ENCODE results near the gene TBC1D22A. TPM values are rescaled to one million over a fixed set of nuclear protein-coding genes. Genes with fewer than 3 reads are reported as not detected.
A peak's percentile ranks its signal among the peaks of the same experiment; 100 is the strongest.

Gene TBC1D22A
- total RNA-seq, 1 donor from 2014 or later = 23.2 TPM

DNA sequence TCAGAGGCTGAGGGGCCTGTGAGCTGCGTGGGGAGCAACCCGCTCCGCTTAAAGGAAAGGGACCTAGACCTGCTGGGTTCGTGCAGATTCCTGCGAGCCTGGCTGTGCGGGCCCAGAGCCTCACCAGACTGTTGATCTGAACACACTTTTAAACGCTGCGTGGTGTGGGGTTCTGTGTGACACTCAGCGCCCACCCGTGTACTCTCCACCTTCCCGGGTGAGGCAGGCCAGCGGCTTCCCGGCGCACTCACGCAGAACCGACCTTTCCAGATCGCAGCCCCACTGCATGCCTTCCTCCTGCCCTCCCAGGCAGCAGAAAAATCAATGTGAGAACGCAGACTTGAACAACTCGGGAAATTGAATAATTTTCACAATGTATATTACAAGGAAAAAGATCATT lies 388.6 kb downstream of the TBC1D22A start:
- Mint-ChIP-seq H3K4me3 (ENCODE audit: low read depth) (no peak overlapping the region), H3K36me3 (ENCODE audit: insufficient read depth) (no peaks in the 10 kb centered on the region), H3K9me3 (ENCODE audit: low read depth) (no peaks in the 10 kb centered on the region), H3K27me3 (peaks cover 5% of the 10 kb centered on the region), H3K4me1 (ENCODE audit: low read depth) (no peaks in the 10 kb centered on the region), H3K27ac (no peak overlapping the region)
- no peak for DNase-seq (ENCODE audit: low spot score, unreplicated experiment)
- TF ChIP-seq, protein P1, sequence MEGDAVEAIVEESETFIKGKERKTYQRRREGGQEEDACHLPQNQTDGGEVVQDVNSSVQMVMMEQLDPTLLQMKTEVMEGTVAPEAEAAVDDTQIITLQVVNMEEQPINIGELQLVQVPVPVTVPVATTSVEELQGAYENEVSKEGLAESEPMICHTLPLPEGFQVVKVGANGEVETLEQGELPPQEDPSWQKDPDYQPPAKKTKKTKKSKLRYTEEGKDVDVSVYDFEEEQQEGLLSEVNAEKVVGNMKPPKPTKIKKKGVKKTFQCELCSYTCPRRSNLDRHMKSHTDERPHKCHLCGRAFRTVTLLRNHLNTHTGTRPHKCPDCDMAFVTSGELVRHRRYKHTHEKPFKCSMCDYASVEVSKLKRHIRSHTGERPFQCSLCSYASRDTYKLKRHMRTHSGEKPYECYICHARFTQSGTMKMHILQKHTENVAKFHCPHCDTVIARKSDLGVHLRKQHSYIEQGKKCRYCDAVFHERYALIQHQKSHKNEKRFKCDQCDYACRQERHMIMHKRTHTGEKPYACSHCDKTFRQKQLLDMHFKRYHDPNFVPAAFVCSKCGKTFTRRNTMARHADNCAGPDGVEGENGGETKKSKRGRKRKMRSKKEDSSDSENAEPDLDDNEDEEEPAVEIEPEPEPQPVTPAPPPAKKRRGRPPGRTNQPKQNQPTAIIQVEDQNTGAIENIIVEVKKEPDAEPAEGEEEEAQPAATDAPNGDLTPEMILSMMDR (IDR thresholded peaks at IDR 0.05; ENCODE audit: unreplicated experiment) = no peak

DNA sequence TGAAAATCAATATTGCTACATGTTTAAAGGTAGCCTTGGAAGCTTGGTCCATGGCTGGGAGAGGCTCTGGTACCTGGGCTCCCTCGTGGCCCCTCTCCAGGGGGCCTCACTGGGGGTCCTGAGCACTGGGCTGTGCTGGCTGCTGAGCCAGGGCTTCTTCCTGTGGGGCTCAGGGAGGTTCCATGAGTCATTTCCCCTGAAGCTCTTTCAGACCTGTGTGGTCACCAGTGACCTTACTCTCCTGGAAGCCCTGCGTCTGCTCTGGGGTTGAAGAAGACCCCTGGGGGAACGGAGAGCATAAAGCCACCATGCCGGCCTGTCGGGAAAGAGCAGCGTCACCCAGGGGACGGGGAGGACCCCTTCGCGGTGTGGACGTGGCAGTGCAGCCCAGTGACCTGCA lies 389.0 kb downstream of the TBC1D22A start:
- Mint-ChIP-seq H3K4me3 (ENCODE audit: low read depth) (no peak overlapping the region), H3K36me3 (ENCODE audit: insufficient read depth) (no peaks in the 10 kb centered on the region), H3K27ac (no peak overlapping the region), H3K9me3 (ENCODE audit: low read depth) (no peaks in the 10 kb centered on the region), H3K4me1 (ENCODE audit: low read depth) (no peaks in the 10 kb centered on the region), H3K27me3 (peaks cover 2% of the 10 kb centered on the region)
- no peak for DNase-seq (ENCODE audit: low spot score, unreplicated experiment)
- TF ChIP-seq, protein P1 (IDR thresholded peaks at IDR 0.05; ENCODE audit: unreplicated experiment) = no peak

DNA sequence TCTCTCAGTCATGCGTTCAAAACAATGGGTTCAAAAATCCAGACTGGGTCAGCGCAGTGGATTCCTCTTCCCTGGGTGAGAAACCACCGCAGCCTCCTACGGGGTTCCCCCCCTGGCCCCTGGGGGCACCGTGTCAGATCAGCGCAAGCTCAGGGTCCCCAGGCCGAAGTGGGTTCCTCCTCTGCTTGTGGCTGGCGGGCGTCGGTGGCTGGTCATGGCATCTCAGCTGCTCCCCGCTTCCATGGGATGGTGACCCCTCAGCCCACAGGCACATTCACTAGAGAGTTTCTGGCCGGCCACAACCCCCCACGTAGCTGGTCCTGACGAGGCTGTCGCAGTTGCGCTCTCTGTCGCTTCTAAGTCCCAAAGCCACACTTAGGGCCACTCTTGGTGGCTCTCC lies 389.8 kb downstream of the TBC1D22A start:
- H3K36me3 Mint-ChIP-seq (ENCODE audit: insufficient read depth) = no peaks in the 10 kb centered on the region
- no peaks in the 10 kb centered on the region for H3K4me1 Mint-ChIP-seq (ENCODE audit: low read depth)
- no peak for DNase-seq (ENCODE audit: low spot score, unreplicated experiment)
- no peak overlapping the region for H3K4me3 Mint-ChIP-seq (ENCODE audit: low read depth)
- H3K27ac Mint-ChIP-seq = no peak overlapping the region
- no peaks in the 10 kb centered on the region for H3K27me3 Mint-ChIP-seq
- no peaks in the 10 kb centered on the region for H3K9me3 Mint-ChIP-seq (ENCODE audit: low read depth)
- TF ChIP-seq, protein P1 (IDR thresholded peaks at IDR 0.05; ENCODE audit: unreplicated experiment) = no peak

DNA sequence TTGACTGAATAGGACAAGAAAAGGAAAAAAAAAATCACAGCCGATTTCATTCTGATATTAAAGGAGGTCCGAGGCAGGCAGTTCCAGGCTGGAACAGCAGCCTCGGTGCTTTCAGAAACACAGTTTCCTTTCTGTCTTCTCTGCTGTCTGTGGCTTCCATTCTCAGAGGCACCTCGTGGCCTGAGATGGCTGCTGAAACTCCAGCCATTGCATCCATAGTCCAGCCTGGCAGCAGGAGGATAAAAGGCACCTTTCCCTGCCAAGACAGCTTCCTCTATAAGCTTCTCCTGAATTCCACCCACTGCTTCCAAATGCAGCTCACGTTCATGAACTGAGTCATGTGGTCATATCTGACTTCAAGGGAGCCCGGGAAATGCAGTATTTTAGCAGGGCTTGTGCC lies 390.5 kb downstream of the TBC1D22A start:
- H3K4me3 Mint-ChIP-seq (ENCODE audit: low read depth) = no peak overlapping the region
- H3K36me3 Mint-ChIP-seq (ENCODE audit: insufficient read depth) = no peaks in the 10 kb centered on the region
- H3K4me1 Mint-ChIP-seq (ENCODE audit: low read depth) = no peaks in the 10 kb centered on the region
- TF ChIP-seq, protein P1 (IDR thresholded peaks at IDR 0.05; ENCODE audit: unreplicated experiment) = no peak
- no peak for DNase-seq (ENCODE audit: low spot score, unreplicated experiment)
- H3K9me3 Mint-ChIP-seq (ENCODE audit: low read depth) = no peaks in the 10 kb centered on the region
- H3K27me3 Mint-ChIP-seq = no peaks in the 10 kb centered on the region
- peak overlapping the region; percentile 77 for H3K27ac Mint-ChIP-seq

DNA sequence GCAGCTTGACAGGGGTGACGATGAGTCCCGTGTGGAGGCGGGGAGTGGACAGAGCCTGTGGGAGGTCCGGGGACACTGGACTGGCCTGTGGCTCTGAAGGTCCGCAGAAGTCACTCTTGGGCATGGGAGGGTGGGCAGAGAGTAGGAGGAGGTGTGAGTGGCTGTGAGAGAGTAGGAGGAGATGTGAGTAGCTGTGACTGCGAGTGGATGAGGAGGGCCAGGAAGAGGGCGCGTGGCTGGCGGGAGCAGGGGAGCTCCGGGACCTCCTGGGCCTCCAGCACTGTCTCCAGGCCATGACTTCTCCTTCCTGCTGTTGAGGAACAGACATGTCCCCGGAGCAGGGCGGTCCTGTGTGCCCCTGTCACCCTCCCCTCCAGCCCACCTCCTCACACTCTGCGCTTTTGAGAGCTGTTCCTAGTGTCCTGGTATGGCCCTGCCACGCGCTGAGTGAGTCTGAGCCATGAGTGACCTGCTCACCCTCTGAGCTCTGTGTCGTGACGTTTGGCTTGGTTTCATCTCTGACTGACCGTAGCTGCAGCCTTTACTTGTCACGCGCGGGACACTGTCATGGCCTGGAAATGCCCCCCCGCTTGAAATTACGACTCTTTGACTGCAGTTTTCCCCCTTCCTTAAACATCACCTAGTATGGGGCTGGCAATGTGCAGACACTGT lies 391.5 kb downstream of the TBC1D22A start:
- no peaks in the 10 kb centered on the region for H3K36me3 Mint-ChIP-seq (ENCODE audit: insufficient read depth)
- no peak overlapping the region for H3K27ac Mint-ChIP-seq
- no peaks in the 10 kb centered on the region for H3K4me1 Mint-ChIP-seq (ENCODE audit: low read depth)
- TF ChIP-seq, protein P1 (IDR thresholded peaks at IDR 0.05; ENCODE audit: unreplicated experiment) = no peak
- no peaks in the 10 kb centered on the region for H3K27me3 Mint-ChIP-seq
- no peak overlapping the region for H3K4me3 Mint-ChIP-seq (ENCODE audit: low read depth)
- DNase-seq (ENCODE audit: low spot score, unreplicated experiment) = no peak
- no peaks in the 10 kb centered on the region for H3K9me3 Mint-ChIP-seq (ENCODE audit: low read depth)

Measured in progenitor cell of endocrine pancreas (in vitro differentiated cells).